ENCODE results near the gene CCDC146. TPM values are rescaled to one million over a fixed set of nuclear protein-coding genes. Genes with fewer than 3 reads are reported as not detected.

CCDC146 gene
- total and polyA plus RNA-seq, 9 of the 15 experiments (the other 6 are each of a cell fraction or from before 2014, with no cell fraction given): 0.10 to 0.98 (median 0.26) TPM; not detected in 1

DNA sequence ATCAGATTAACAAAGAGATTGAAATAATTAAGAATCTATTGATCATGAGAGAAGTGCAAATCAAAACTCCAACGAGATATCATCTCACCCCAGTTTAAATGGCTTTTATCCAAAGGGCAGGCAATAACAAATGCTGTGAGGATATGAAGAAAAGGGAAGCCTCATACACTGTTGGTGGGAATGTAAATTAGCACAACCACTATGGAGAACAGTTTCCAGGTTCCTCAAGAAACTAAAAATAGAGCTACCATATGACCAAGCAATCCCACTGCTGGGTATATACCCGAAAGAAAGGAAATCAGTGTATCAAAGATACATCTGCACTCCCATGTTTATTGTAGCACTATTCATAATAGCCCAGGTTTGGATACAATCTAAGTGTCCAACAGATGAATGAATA is 63.5 kb downstream of the CCDC146 start:
- intact Hi-C loops (cut with micrococcal nuclease): no loop called here
- ChIA-PET POLR2A (no interaction called here), CTCF (ENCODE audit: low intra/inter-chr PET ratio) (no interaction called here)

More for the DNA sequence above, 63.5 kb downstream of the CCDC146 start:
- DNase-seq (ENCODE audit: extremely low read depth in 1 of 4, low spot score in 3 of 4): no peak
- Histone ChIP-seq H3K9me3 (replicated peaks; ENCODE audit: control insufficient read depth, insufficient read depth, low read depth, low read length) (no peaks in the 10 kb centered on the region), H3K9me1 (ENCODE audit: control insufficient read depth, insufficient read depth, low read length) (no peaks in the 10 kb centered on the region), H3K27me3 (ENCODE audit: control insufficient read depth in 2 of 2, insufficient read depth in 2 of 2, low read length in 2 of 2) (no peaks in the 10 kb centered on the region), H4K20me1 (replicated peaks; ENCODE audit: control insufficient read depth, insufficient read depth, low read length) (no peaks in the 10 kb centered on the region), H3K4me3 (no peak overlapping the region), H3K79me2 (ENCODE audit: control insufficient read depth, insufficient read depth, low read length) (no peaks in the 10 kb centered on the region), H3K4me2 (ENCODE audit: insufficient read depth, low read length) (no peak overlapping the region), H3K36me3 (ENCODE audit: control insufficient read depth, insufficient read depth, low read length) (no peaks in the 10 kb centered on the region), H3K9ac (ENCODE audit: insufficient read depth in 1 of 2, low read depth in 2 of 2, low read length in 2 of 2) (no peak overlapping the region), H3K27ac (ENCODE audit: extremely low read depth, low read depth, low read length) (no peak overlapping the region), H2AFZ (ENCODE audit: low read depth, low read length) (no peak overlapping the region), H3K4me1 (replicated peaks in 1 of 2; ENCODE audit: control insufficient read depth in 2 of 2, insufficient read depth in 2 of 2, low read length in 2 of 2) (no peaks in the 10 kb centered on the region)
- TF ChIP-seq MBD2 (IDR thresholded peaks at IDR 0.05; ENCODE audit: borderline replicate concordance, low read depth): no peak
- no peak for TF ChIP-seq NR2C2 (CRISPR knock-in tag; IDR thresholded peaks at IDR 0.05)
- no peak for TF ChIP-seq NR2C2 (tag; IDR thresholded peaks at IDR 0.05)
- TF ChIP-seq NCOA1 (IDR thresholded peaks at IDR 0.05; ENCODE audit: low read depth): no peak
- no peak for TF ChIP-seq RFX7 (CRISPR knock-in tag; IDR thresholded peaks at IDR 0.05)
- no peak for TF ChIP-seq SAP30 (IDR thresholded peaks at IDR 0.05; ENCODE audit: borderline replicate concordance, insufficient read depth, low read depth, low read length, poor library complexity, severe bottlenecking)
- TF ChIP-seq RNF2 (IDR thresholded peaks at IDR 0.05): no peak
- no peak for TF ChIP-seq SNIP1 (IDR thresholded peaks at IDR 0.05; ENCODE audit: low read depth)
- no peak for TF ChIP-seq GABPA (tag; conservative IDR thresholded peaks at IDR 0.05; ENCODE audit: low read depth)
- no peak for TF ChIP-seq ZC3H11A (IDR thresholded peaks at IDR 0.05; ENCODE audit: low read depth, low read length)
- TF ChIP-seq, protein P1, sequence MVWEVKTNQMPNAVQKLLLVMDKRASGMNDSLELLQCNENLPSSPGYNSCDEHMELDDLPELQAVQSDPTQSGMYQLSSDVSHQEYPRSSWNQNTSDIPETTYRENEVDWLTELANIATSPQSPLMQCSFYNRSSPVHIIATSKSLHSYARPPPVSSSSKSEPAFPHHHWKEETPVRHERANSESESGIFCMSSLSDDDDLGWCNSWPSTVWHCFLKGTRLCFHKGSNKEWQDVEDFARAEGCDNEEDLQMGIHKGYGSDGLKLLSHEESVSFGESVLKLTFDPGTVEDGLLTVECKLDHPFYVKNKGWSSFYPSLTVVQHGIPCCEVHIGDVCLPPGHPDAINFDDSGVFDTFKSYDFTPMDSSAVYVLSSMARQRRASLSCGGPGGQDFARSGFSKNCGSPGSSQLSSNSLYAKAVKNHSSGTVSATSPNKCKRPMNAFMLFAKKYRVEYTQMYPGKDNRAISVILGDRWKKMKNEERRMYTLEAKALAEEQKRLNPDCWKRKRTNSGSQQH (CRISPR knock-in tag; IDR thresholded peaks at IDR 0.05): no peak
- no peak for TF ChIP-seq KHSRP (IDR thresholded peaks at IDR 0.05)
- no peak for TF ChIP-seq ZBTB8A (IDR thresholded peaks at IDR 0.05; ENCODE audit: partially characterized antibody)
- no peak for TF ChIP-seq NR4A1 (CRISPR knock-in tag; IDR thresholded peaks at IDR 0.05)
- no peak for TF ChIP-seq NR4A1 (tag; IDR thresholded peaks at IDR 0.05)
- TF ChIP-seq SLC30A9 (CRISPR knock-in tag; IDR thresholded peaks at IDR 0.05): no peak
- TF ChIP-seq ZNF274 (IDR thresholded peaks at IDR 0.05; ENCODE audit: borderline replicate concordance, low read depth, low read length): no peak
- no peak for ATAC-seq
- no peak for FAIRE-seq
- WGBS (ENCODE audit: insufficient coverage, low coverage, missing lambda C conversion rate): 6% methylated on average over 2 of the region's 2 CpGs
- no TSS peak for BruUV-seq (replicated peaks)
- in situ Hi-C loops (cut with MboI): no loop called here

Measured in K562 (cell line).